Right lobe of liver (tissue), 6 donors: ENCODE measurements around the gene ABHD16B. TPM values are rescaled to one million over a fixed set of nuclear protein-coding genes. Genes with fewer than 3 reads are reported as not detected.

Experiments used
- ATAC-seq, 4 donors: fragments of 200-7000 bp; cut with Tn5 transposase; one replicate each; pipeline ENCODE4 v1.9.1; 2020; ENCODE audit warnings: mild to moderate bottlenecking in 4 of 4, moderate library complexity in 4 of 4
- DNase-seq, 3 donors: peaks; one replicate each; pipeline ENCODE4 v3.0.0-alpha.2; 2020
- H3K27ac ChIP-seq, 3 donors: fragments of 200-600 bp; one replicate each; pipeline ENCODE4 v1.8.0; 2022
- H3K27me3 ChIP-seq, 2 donors: fragments of 200-600 bp; one replicate each; pipeline ENCODE4 v1.8.0; 2022
- H3K36me3 ChIP-seq, 4 donors: fragments of 200-600 bp; sonication (generic) in 1 of 4; one replicate each; pipeline versions ENCODE4 v1.5.1 to v1.8.0; 2017 to 2022; ENCODE audit warnings: control low read depth in 1 of 4
- H3K4me1 ChIP-seq, 4 donors: fragments of 200-600 bp; sonication (generic) in 1 of 4; one replicate each; pipeline versions ENCODE4 v1.5.1 to v1.8.0; 2017 to 2022; ENCODE audit warnings: control low read depth in 1 of 4
- H3K4me3 ChIP-seq, 3 donors: fragments of 200-600 bp; one replicate each; pipeline ENCODE4 v1.8.0; 2022
- H3K9me3 ChIP-seq, 4 donors: fragments of 200-600 bp; sonication (generic) in 1 of 4; one replicate each; pipeline versions ENCODE4 v1.5.1 to v1.8.0; 2017 to 2022; ENCODE audit warnings: control low read depth in 1 of 4
- CTCF ChIP-seq, 4 donors: fragments of 200-600 bp in 3 of 4; fragments of 450-650 bp in 1 of 4; IDR thresholded peaks; one replicate each; pipeline versions ENCODE4 v1.5.1 to v1.8.0; 2016 to 2022; ENCODE audit warnings: antibody characterized with exemption in 4 of 4, mild to moderate bottlenecking in 2 of 4
- POLR2A ChIP-seq: fragments of 450-650 bp; IDR thresholded peaks from one replicate; pipeline ENCODE4 v1.6.1; 2017; ENCODE audit warnings: antibody characterized with exemption, mild to moderate bottlenecking
- WGBS: methylation state at CpG from one replicate; pipeline ENCODE4 v1.1.6; 2018; ENCODE audit warnings: low coverage, low lambda C conversion rate; ENCODE audit not compliant: insufficient coverage; ENCODE audit errors: missing lambda C conversion rate; 5-methylcytosine and 5-hydroxymethylcytosine counted together
- intact Hi-C, 2 donors: fragments of 100-400 bp; cut with DNase I; formaldehyde crosslinking; loops; one replicate each; pipeline versions ENCODE4 v1.11.2 to v1.14.1; 2022
- total RNA-seq, 6 experiments: library from RNA; depleted of rRNA in 2 of 6; stranded (reverse); fragments of >200 nt in 2 of 6; fragmentation: NEBNext Ultra II Directional in 3 of 6; extraction: Animal tissue kit (Norgen Biotek cat#: 25700) in 3 of 6; gene quantifications; one replicate each; pipeline versions ENCODE4 v1.1.0 to v1.2.4, GENCODE V29; 2016 to 2023
- donor health status: DM: no; HTN: yes; CAD: no.
- donor health status: DM: no; HTN: no; CAD: no.
- donor health status: DM: no; HTN: no; CAD: no.
- donor health status: DM: no; HTN: yes; CAD: no.
- donor health status: DM: no; HTN: yes; CAD: no.

ABHD16B gene
- total RNA-seq, 6 experiments from 2014 or later: not detected

- H3K9me3 ChIP-seq: no peaks in the 10 kb centered on the region
- H3K27me3 ChIP-seq: no peaks in the 10 kb centered on the region
- DNase-seq (no peak), ATAC-seq (no peak)
- H3K36me3 ChIP-seq: no peaks in the 10 kb centered on the region
- H3K27ac ChIP-seq: no peak overlapping the region
- no peak for TF ChIP-seq POLR2A
- no peak for TF ChIP-seq CTCF (IDR thresholded peaks at IDR 0.05)
- H3K4me3 ChIP-seq: no peak overlapping the region
- WGBS: 61% methylated on average over 8 of the region's 20 CpGs
- intact Hi-C loops: no loop called here
- no peaks in the 10 kb centered on the region for H3K4me1 ChIP-seq
Measured at GRCh38 chr20:63833776-63834490, 27.4 kb upstream of the ABHD16B start.

- 100% methylated on average over 1 of the region's 9 CpGs for WGBS
- no peak overlapping the region for H3K27ac ChIP-seq
- no peak for DNase-seq
Measured at GRCh38 chr20:63834491-63834880, 26.8 kb upstream of the ABHD16B start.

GRCh38 chr20:63835021-63835858 lies 26.1 kb upstream of the ABHD16B start:
- DNase-seq (peak; percentile 77 to 84 (median 82)), ATAC-seq (peak; percentile 65 to 76 (median 74))
- H3K27ac ChIP-seq: no peak overlapping the region
- intact Hi-C loops: no loop called here
- no peaks in the 10 kb centered on the region for H3K9me3 ChIP-seq
- TF ChIP-seq POLR2A: no peak
- no peak for TF ChIP-seq CTCF (IDR thresholded peaks at IDR 0.05)
- no peaks in the 10 kb centered on the region for H3K27me3 ChIP-seq
- H3K4me1 ChIP-seq: no peaks in the 10 kb centered on the region
- no peak overlapping the region for H3K4me3 ChIP-seq
- 75% methylated on average over 8 of the region's 21 CpGs for WGBS
- no peaks in the 10 kb centered on the region for H3K36me3 ChIP-seq

More at GRCh38 chr20:63834491-63834880, 26.8 kb upstream of the ABHD16B start:
- no peaks in the 10 kb centered on the region for H3K36me3 ChIP-seq
- TF ChIP-seq POLR2A (no peak), CTCF (IDR thresholded peaks at IDR 0.05) (no peak)
- ATAC-seq: no peak
- no peaks in the 10 kb centered on the region for H3K4me1 ChIP-seq
- intact Hi-C loops: no loop called here
- no peak overlapping the region for H3K4me3 ChIP-seq
- no peaks in the 10 kb centered on the region for H3K27me3 ChIP-seq
- no peaks in the 10 kb centered on the region for H3K9me3 ChIP-seq

- H3K27me3 ChIP-seq: no peaks in the 10 kb centered on the region
- DNase-seq: no peak
- no peaks in the 10 kb centered on the region for H3K36me3 ChIP-seq
- WGBS: 93% methylated on average over 6 of the region's 27 CpGs
- no peak overlapping the region for H3K27ac ChIP-seq
- no peak for ATAC-seq
- no peaks in the 10 kb centered on the region for H3K4me1 ChIP-seq
- TF ChIP-seq CTCF (IDR thresholded peaks at IDR 0.05) (no peak), POLR2A (no peak)
- no peak overlapping the region for H3K4me3 ChIP-seq
- no peaks in the 10 kb centered on the region for H3K9me3 ChIP-seq
- intact Hi-C loops: no loop called here
Measured at GRCh38 chr20:63836458-63837344, 24.6 kb upstream of the ABHD16B start.
